B cell (primary cell): ENCODE results near the gene TOX2. TPM values are rescaled to one million over a fixed set of nuclear protein-coding genes. Genes with fewer than 3 reads are reported as not detected.

Experiments
- ATAC-seq: fragments of 200-7000 bp; cut with Tn5 transposase; one replicate; pipeline ENCODE4 v1.10.0; 2021; ENCODE audit warnings: low read depth, mild to moderate bottlenecking, moderate number of reproducible peaks, moderate library complexity
- CTCF ChIA-PET: fragments of 350-600 bp; sonication (Branson Sonifier 250); formaldehyde crosslinking; loops from one replicate; lab custom pipeline; 2021; ENCODE audit warnings: antibody characterized with exemption, inconsistent platforms; lab: Charles Lee
- POLR2A ChIA-PET: fragments of 350-600 bp; sonication (Branson Sonifier 250); formaldehyde crosslinking; loops from one replicate; lab custom pipeline; 2021; ENCODE audit warnings: antibody characterized with exemption; lab: Charles Lee
- DNase-seq: peaks from one replicate; pipeline ENCODE4 v3.0.0; 2013
- H2AFZ ChIP-seq: 2 replicates; pipeline ENCODE4 v1.6.1; 2012; ENCODE audit warnings: mild to moderate bottlenecking, low read depth, low read length; ENCODE audit not compliant: insufficient read depth, poor library complexity, severe bottlenecking
- H3K27ac ChIP-seq, 2 donors: 1 replicate in 1 of 2; 2 replicates in 1 of 2; pipeline ENCODE4 v1.5.1; 2012 to 2013; ENCODE audit warnings: low read length in 2 of 2, mild to moderate bottlenecking in 2 of 2, moderate library complexity in 1 of 2
- H3K27me3 ChIP-seq, 4 experiments: fragments of 200-600 bp in 1 of 4; sonication (generic) in 1 of 4; replicated peaks in 1 of 4; 1 replicate in 2 of 4; 2 replicates in 2 of 4; pipeline versions ENCODE4 v1.6.1 to v1.7.0; 2013 to 2016; ENCODE audit warnings: low read length in 3 of 4, mild to moderate bottlenecking in 2 of 4, mixed read lengths in 1 of 4, moderate library complexity in 1 of 4; ENCODE audit not compliant: insufficient read depth in 4 of 4, control insufficient read depth in 3 of 4; ENCODE audit errors: control extremely low read depth in 1 of 4
- H3K36me3 ChIP-seq, 2 experiments: replicated peaks in 1 of 2; 1 replicate in 1 of 2; 2 replicates in 1 of 2; pipeline versions ENCODE4 v1.6.1 to v1.7.1; 2013; ENCODE audit warnings: low read length in 1 of 2; ENCODE audit not compliant: insufficient read depth in 2 of 2, control insufficient read depth in 1 of 2; ENCODE audit errors: control extremely low read depth in 1 of 2, extremely low read depth in 1 of 2
- H3K4me1 ChIP-seq, 2 donors: fragments of 200-600 bp in 1 of 2; sonication (generic) in 1 of 2; 1 replicate in 1 of 2; 2 replicates in 1 of 2; pipeline versions ENCODE4 v1.5.1 to v1.6.1; 2013 to 2017; ENCODE audit warnings: low read length in 2 of 2; ENCODE audit not compliant: control insufficient read depth in 2 of 2, insufficient read depth in 2 of 2
- H3K4me2 ChIP-seq: replicated peaks from 2 replicates; pipeline ENCODE3; 2012; ENCODE audit warnings: mild to moderate bottlenecking, low read depth, low read length; ENCODE audit not compliant: poor library complexity, severe bottlenecking
- H3K4me3 ChIP-seq, 5 experiments: fragments of 200-600 bp in 1 of 5; sonication (generic) in 1 of 5; 1 replicate in 3 of 5; 2 replicates in 2 of 5; pipeline versions ENCODE4 v1.5.1 to v1.7.0; 2011 to 2016; ENCODE audit warnings: low read length in 4 of 5, mild to moderate bottlenecking in 4 of 5, low read depth in 2 of 5, control low read depth in 1 of 5, moderate library complexity in 1 of 5; ENCODE audit not compliant: insufficient read depth in 1 of 5; ENCODE audit errors: control extremely low read depth in 1 of 5, extremely low read depth in 1 of 5
- H3K79me2 ChIP-seq: fragments of 200-600 bp; sonication (generic); one replicate; pipeline ENCODE4 v1.6.0; 2016; ENCODE audit warnings: low read length; ENCODE audit not compliant: control insufficient read depth, insufficient read depth
- H3K9ac ChIP-seq: fragments of 200-600 bp; sonication (generic); 2 replicates; pipeline ENCODE4 v1.6.1; 2017; ENCODE audit warnings: mild to moderate bottlenecking, low read length, moderate library complexity
- H3K9me3 ChIP-seq, 3 donors: one replicate each; pipeline versions ENCODE4 v1.6.1 to v1.7.1; 2013; ENCODE audit warnings: low read length in 2 of 3; ENCODE audit not compliant: control insufficient read depth in 2 of 3, insufficient read depth in 1 of 3; ENCODE audit errors: control extremely low read depth in 1 of 3
- H4K20me1 ChIP-seq: 2 replicates; pipeline ENCODE4 v1.6.0; 2012; ENCODE audit warnings: mild to moderate bottlenecking, low read length; ENCODE audit not compliant: insufficient read depth, control insufficient read depth, poor library complexity, severe bottlenecking
- H3K27ac Mint-ChIP-seq: one replicate; pipeline ENCODE4 v1.8.0; 2021; ENCODE audit warnings: mixed read lengths
- H3K27me3 Mint-ChIP-seq: one replicate; pipeline ENCODE4 v1.8.0; 2021; ENCODE audit warnings: mixed read lengths
- H3K4me1 Mint-ChIP-seq: one replicate; pipeline ENCODE4 v1.8.0; 2021; ENCODE audit warnings: mixed read lengths
- H3K4me3 Mint-ChIP-seq: one replicate; pipeline ENCODE4 v1.8.0; 2021; ENCODE audit warnings: mixed read lengths
- H3K9me3 Mint-ChIP-seq: one replicate; pipeline ENCODE4 v1.8.0; 2022; ENCODE audit warnings: mixed read lengths; ENCODE audit not compliant: insufficient read depth
- EZH2 ChIP-seq: IDR thresholded peaks from 2 replicates; pipeline ENCODE4 v1.6.1; 2012; ENCODE audit warnings: borderline replicate concordance, low read depth, mild to moderate bottlenecking, moderate library complexity, low read length; ENCODE audit not compliant: insufficient read depth, poor library complexity, severe bottlenecking
- WGBS: methylation state at CpG from one replicate; pipeline ENCODE4 v1.1.5; 2013; ENCODE audit warnings: missing lambda C conversion rate; ENCODE audit not compliant: insufficient coverage; 5-methylcytosine and 5-hydroxymethylcytosine counted together
- intact Hi-C: fragments of 100-400 bp; cut with micrococcal nuclease; formaldehyde crosslinking; loops from one replicate; pipeline ENCODE4 v1.10.0; 2022
- polyA plus RNA-seq: library from polyadenylated mRNA; depleted of rRNA; stranded (reverse); fragments of >200 nt; gene quantifications from 2 replicates; pipeline ENCODE4 v1.2.3, GENCODE V29; 2012
- total RNA-seq, 2 donors: library from RNA; stranded (reverse); fragments of 120-200 nt in 1 of 2; gene quantifications; 1 replicate in 1 of 2; 2 replicates in 1 of 2; pipeline versions ENCODE4 v1.2.3 to v1.2.4, GENCODE V29; 2013 to 2022
- TF ChIP-seq, protein P1 (sequence below): fragments of 200-600 bp; IDR thresholded peaks from one replicate; pipeline ENCODE4 v1.8.0; 2022; ENCODE audit warnings: antibody characterized with exemption, mild to moderate bottlenecking

The TOX2 gene
- total and polyA plus RNA-seq, 2 donors (not counting 1 experiment from before 2014, with no cell fraction given), result 1.2 to 4.1 TPM

DNA sequence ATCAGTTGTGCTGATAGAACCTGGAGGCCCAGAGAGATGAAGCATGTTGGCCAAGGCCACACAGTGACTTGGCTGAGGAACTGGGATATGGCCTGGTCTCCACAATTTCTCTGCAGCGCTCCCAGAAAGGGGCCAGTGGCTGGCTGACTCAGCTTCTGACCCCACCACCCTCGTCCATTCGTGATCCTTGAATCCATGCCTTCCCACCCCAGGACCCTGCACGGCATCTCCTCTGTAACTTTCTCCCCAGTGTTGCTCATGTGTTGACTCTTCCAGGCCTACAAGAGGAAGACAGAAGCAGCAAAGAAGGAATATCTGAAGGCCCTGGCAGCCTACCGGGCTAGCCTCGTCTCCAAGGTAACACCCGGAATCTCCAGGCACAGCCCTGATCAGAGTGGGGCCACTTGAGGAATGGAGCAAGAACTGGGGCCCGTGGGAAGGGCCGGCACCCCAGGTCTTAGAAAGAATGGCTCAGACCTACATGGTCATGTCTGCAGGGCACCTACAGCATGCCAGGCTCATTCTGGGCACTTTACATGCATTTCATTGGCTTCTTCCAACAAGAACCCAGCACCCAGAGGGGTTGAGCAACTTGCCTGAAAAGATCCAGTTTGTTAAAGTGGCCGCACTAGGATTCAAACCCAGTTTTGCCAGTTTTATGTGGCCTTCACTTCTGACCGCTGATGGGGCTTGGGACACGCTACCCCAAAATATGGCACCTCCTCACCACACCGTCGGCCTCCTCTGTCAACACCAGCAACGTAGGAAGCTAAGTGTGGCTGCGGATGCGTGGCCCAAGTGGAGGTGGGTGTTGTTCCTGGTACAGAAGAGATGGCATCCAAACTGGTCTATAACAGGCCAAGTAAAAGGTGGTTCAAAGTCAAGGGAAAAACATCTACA is 150.1 kb downstream of the TOX2 start:
- CTCF ChIA-PET, result no interaction called here
- H3K9me3 ChIP-seq, result no peaks in the 10 kb centered on the region
- no peak overlapping the region for H3K27ac ChIP-seq
- 98% methylated on average over 8 of the region's 17 CpGs for WGBS
- Mint-ChIP-seq H3K4me3 (no peak overlapping the region), H3K27ac (no peak overlapping the region), H3K27me3 (no peaks in the 10 kb centered on the region), H3K4me1 (peaks cover 23% of the 10 kb centered on the region), H3K9me3 (no peaks in the 10 kb centered on the region)
- intact Hi-C loops, result loop anchor here (5.0 kb wide), 1 partner anchor 222 kb away; no protein-coding TSS in a partner anchor
- no peak overlapping the region for H3K9ac ChIP-seq
- H3K4me3 ChIP-seq, result no peak overlapping the region
- no peak overlapping the region for H2AFZ ChIP-seq
- H3K4me2 ChIP-seq, result no peak overlapping the region
- TF ChIP-seq EZH2, result no peak
- TF ChIP-seq, protein P1, sequence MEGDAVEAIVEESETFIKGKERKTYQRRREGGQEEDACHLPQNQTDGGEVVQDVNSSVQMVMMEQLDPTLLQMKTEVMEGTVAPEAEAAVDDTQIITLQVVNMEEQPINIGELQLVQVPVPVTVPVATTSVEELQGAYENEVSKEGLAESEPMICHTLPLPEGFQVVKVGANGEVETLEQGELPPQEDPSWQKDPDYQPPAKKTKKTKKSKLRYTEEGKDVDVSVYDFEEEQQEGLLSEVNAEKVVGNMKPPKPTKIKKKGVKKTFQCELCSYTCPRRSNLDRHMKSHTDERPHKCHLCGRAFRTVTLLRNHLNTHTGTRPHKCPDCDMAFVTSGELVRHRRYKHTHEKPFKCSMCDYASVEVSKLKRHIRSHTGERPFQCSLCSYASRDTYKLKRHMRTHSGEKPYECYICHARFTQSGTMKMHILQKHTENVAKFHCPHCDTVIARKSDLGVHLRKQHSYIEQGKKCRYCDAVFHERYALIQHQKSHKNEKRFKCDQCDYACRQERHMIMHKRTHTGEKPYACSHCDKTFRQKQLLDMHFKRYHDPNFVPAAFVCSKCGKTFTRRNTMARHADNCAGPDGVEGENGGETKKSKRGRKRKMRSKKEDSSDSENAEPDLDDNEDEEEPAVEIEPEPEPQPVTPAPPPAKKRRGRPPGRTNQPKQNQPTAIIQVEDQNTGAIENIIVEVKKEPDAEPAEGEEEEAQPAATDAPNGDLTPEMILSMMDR, result no peak
- H3K79me2 ChIP-seq, result no peaks in the 10 kb centered on the region
- no peaks in the 10 kb centered on the region for H3K36me3 ChIP-seq
- ATAC-seq, result no peak
- no peaks in the 10 kb centered on the region for H3K27me3 ChIP-seq
- POLR2A ChIA-PET, result no interaction called here
- peaks cover 15 to 22% of the 10 kb centered on the region in 2 donors for H3K4me1 ChIP-seq
- no peaks in the 10 kb centered on the region for H4K20me1 ChIP-seq
- DNase-seq, result no peak
